Panc1 (cell line): Measurements from ENCODE around the gene WNT7B. TPM values are rescaled to one million over a fixed set of nuclear protein-coding genes. Genes with fewer than 3 reads are reported as not detected.
"Not testable (repeated sequence)": the region's sequence is repeated elsewhere in the genome, so short reads cannot be mapped to it uniquely, and the experiment has no call there.

Source experiments
- ATAC-seq: fragments of 200-7000 bp; cut with Tn5 transposase; 2 replicates; pipeline ENCODE4 v1.9.1; 2020; ENCODE audit warnings: mild to moderate bottlenecking, moderate library complexity
- BruUV-seq: library from RNA; stranded (reverse); fragments of 400-500 nt; replicated peaks from 2 replicates; lab custom pipeline; 2021; lab: Mats Ljungman, UMichigan
- CTCF ChIA-PET: fragments of 300-600 bp; sonication (Branson Sonifier 250); formaldehyde crosslinking; loops from one replicate; lab custom pipeline; 2022; ENCODE audit warnings: antibody characterized with exemption; lab: Charles Lee
- POLR2A ChIA-PET: fragments of 300-600 bp; sonication (Branson Sonifier 250); formaldehyde crosslinking; loops from one replicate; lab custom pipeline; 2022; ENCODE audit warnings: antibody characterized with exemption; lab: Charles Lee
- DNase-seq: peaks from one replicate; pipeline ENCODE4 v3.0.0-alpha.2; 2010; ENCODE audit warnings: low read depth, low spot score
- H3K27ac ChIP-seq: 2 replicates; pipeline ENCODE4 v1.5.1; 2011; ENCODE audit warnings: mild to moderate bottlenecking, low read length, inconsistent platforms
- H3K27me3 ChIP-seq: fragments of 200-500 bp; sonication (Bioruptor generic); 2 replicates; pipeline ENCODE4 v1.6.0; 2014; ENCODE audit warnings: low read length, inconsistent platforms; ENCODE audit not compliant: control insufficient read depth, insufficient read depth
- H3K36me3 ChIP-seq: fragments of 200-500 bp; sonication (Bioruptor generic); 2 replicates; pipeline ENCODE4 v1.5.1; 2014; ENCODE audit warnings: inconsistent platforms, mild to moderate bottlenecking, low read length, moderate library complexity; ENCODE audit not compliant: control insufficient read depth, insufficient read depth
- H3K4me1 ChIP-seq: 2 replicates; pipeline ENCODE4 v1.5.1; 2011; ENCODE audit warnings: inconsistent platforms, mild to moderate bottlenecking, low read length, moderate library complexity; ENCODE audit not compliant: control insufficient read depth, insufficient read depth
- H3K4me3 ChIP-seq, 2 experiments: 2 replicates each; pipeline ENCODE4 v1.5.1; 2011 to 2012; ENCODE audit warnings: low read depth in 2 of 2, low read length in 2 of 2, mild to moderate bottlenecking in 2 of 2, inconsistent platforms in 1 of 2, moderate library complexity in 1 of 2
- H3K9me3 ChIP-seq: fragments of 200-500 bp; sonication (Bioruptor generic); 2 replicates; pipeline ENCODE4 v1.5.1; 2014; ENCODE audit warnings: low read depth, mild to moderate bottlenecking, inconsistent platforms, low read length, moderate library complexity; ENCODE audit not compliant: control insufficient read depth, insufficient read depth
- CTCF ChIP-seq: fragments of 450-650 bp; IDR thresholded peaks from 2 replicates; pipeline ENCODE4 v1.5.1; 2017; ENCODE audit warnings: mild to moderate bottlenecking
- REST ChIP-seq, 2 experiments: IDR thresholded peaks; 2 replicates each; pipeline ENCODE4 v1.6.1; 2011 to 2012; ENCODE audit warnings: low read depth in 2 of 2, control low read depth in 1 of 2, low read length in 1 of 2, mild to moderate bottlenecking in 1 of 2, moderate library complexity in 1 of 2; ENCODE audit not compliant: insufficient read depth in 1 of 2
- SIN3A ChIP-seq: IDR thresholded peaks from 2 replicates; pipeline ENCODE4 v1.6.1; 2012; ENCODE audit warnings: low read depth, mild to moderate bottlenecking, low read length, moderate library complexity, borderline replicate concordance; ENCODE audit not compliant: insufficient read depth
- TCF7L2 ChIP-seq: IDR thresholded peaks from 2 replicates; pipeline ENCODE4 v1.6.1; 2011; ENCODE audit warnings: mild to moderate bottlenecking, low read depth, low read length, inconsistent platforms
- in situ Hi-C: cut with HindIII; loops from 2 replicates; pipeline ENCODE4 v1.10.0; 2016; ENCODE audit warnings: low sequenced_read_pairs, low pct_unique_long_range_greater_than_20kb
- intact Hi-C: fragments of 100-400 bp; cut with micrococcal nuclease; formaldehyde crosslinking; loops from one replicate; pipeline ENCODE4 v1.10.0; 2022; ENCODE audit not compliant: unreplicated experiment
- total RNA-seq: library from RNA; stranded (reverse); gene quantifications from one replicate; pipeline ENCODE4 v1.2.1, GENCODE V29; 2021; ENCODE audit not compliant: unreplicated experiment

The WNT7B gene
- total RNA-seq, 1 experiment from 2014 or later, result 52.1 TPM

GRCh38 chr22:46006379-46007002 lies 29.5 kb upstream of the WNT7B start:
- TF ChIP-seq CTCF (peak; percentile 90), TCF7L2 (no peak), REST (IDR thresholded peaks at IDR 0.05; ENCODE audit: insufficient read depth in 1 of 2, low read depth in 2 of 2, low read length in 1 of 2) (0 out of 4 replicates have a peak, but pooled peaks of 1 of the 2 experiments have one; percentile 34), SIN3A (no peak)
- Histone ChIP-seq H3K4me3 (peak overlapping the region in 1 of 2 experiments; percentile 32; a peak in 2 of 4 replicates), H3K27me3 (no peaks in the 10 kb centered on the region), H3K27ac (peak overlapping the region; percentile 87), H3K4me1 (peaks cover 28% of the 10 kb centered on the region), H3K36me3 (no peaks in the 10 kb centered on the region), H3K9me3 (peaks cover 7% of the 10 kb centered on the region; the same call in 1 of the 2 replicates)
- DNase-seq, result no peak
- ChIA-PET CTCF (interaction anchor here (0.8 to 2.0 kb wide), 8 partner anchors 9 to 114 kb away, joined by 3 to 20 read pairs (median 4); no protein-coding TSS in a partner anchor), POLR2A (interaction anchor here (1.0 kb wide), 1 partner anchor 63 kb away, joined by 3 read pairs; no protein-coding TSS in a partner anchor)
- in situ Hi-C loops, result loop anchor here (25.0 kb wide), 1 partner anchor 306 kb away; no protein-coding TSS in a partner anchor
- intact Hi-C loops, result loop anchor here (5.0 kb wide), 1 partner anchor 61 kb away; no protein-coding TSS in a partner anchor
- BruUV-seq, result no TSS peak
- peak; percentile 81 for ATAC-seq

GRCh38 chr22:46005116-46005705 lies 28.2 kb upstream of the WNT7B start:
- CTCF ChIA-PET, result interaction anchor here (1.3 to 2.0 kb wide), 3 partner anchors 9 to 110 kb away, joined by 4 to 20 read pairs (median 4); no protein-coding TSS in a partner anchor
- intact Hi-C loops, result loop anchor here (5.0 kb wide), 1 partner anchor 62 kb away; no protein-coding TSS in a partner anchor
- peaks cover 24% of the 10 kb centered on the region for H3K4me1 ChIP-seq
- ATAC-seq, POLR2A ChIA-PET, H3K36me3 ChIP-seq, H3K4me3 ChIP-seq, BruUV-seq, DNase-seq, H3K27me3 ChIP-seq, H3K27ac ChIP-seq, H3K9me3 ChIP-seq: not testable (repeated sequence)
- in situ Hi-C loops, result loop anchor here (25.0 kb wide), 1 partner anchor 307 kb away; no protein-coding TSS in a partner anchor
